Hepatocyte (in vitro differentiated cells): ENCODE data around the gene KNDC1. TPM values are rescaled to one million over a fixed set of nuclear protein-coding genes. Genes with fewer than 3 reads are reported as not detected.

ENCODE experiments used
- DNase-seq: peaks from one replicate; pipeline ENCODE4 v3.0.0-alpha.2; 2016; ENCODE audit warnings: low spot score
- H2AFZ ChIP-seq: fragments of 200-600 bp; sonication (generic); 2 replicates; pipeline ENCODE4 v1.6.0; 2016; ENCODE audit warnings: antibody characterized with exemption, mild to moderate bottlenecking
- H3K27ac ChIP-seq: fragments of 200-600 bp; sonication (generic); 2 replicates; pipeline ENCODE4 v1.5.1; 2016; ENCODE audit warnings: mild to moderate bottlenecking
- H3K27me3 ChIP-seq: fragments of 200-600 bp; sonication (generic); 2 replicates; pipeline ENCODE4 v1.6.1; 2016
- H3K36me3 ChIP-seq: fragments of 200-600 bp; sonication (generic); replicated peaks from 2 replicates; pipeline ENCODE4 v1.5.1; 2016; ENCODE audit warnings: low read depth; ENCODE audit not compliant: insufficient read depth
- H3K4me1 ChIP-seq: fragments of 200-600 bp; sonication (generic); 2 replicates; pipeline ENCODE4 v1.5.1; 2016; ENCODE audit warnings: mild to moderate bottlenecking, moderate library complexity; ENCODE audit not compliant: insufficient read depth
- H3K4me2 ChIP-seq: fragments of 200-600 bp; sonication (generic); 2 replicates; pipeline ENCODE4 v1.6.0; 2016
- H3K4me3 ChIP-seq: fragments of 200-600 bp; sonication (generic); 2 replicates; pipeline ENCODE4 v1.5.1; 2016; ENCODE audit warnings: mild to moderate bottlenecking
- H3K79me2 ChIP-seq: fragments of 200-600 bp; sonication (generic); 2 replicates; pipeline ENCODE4 v1.6.0; 2017; ENCODE audit warnings: mild to moderate bottlenecking
- H3K9me2 ChIP-seq: fragments of 200-600 bp; sonication (generic); replicated peaks from 2 replicates; pipeline ENCODE4 v1.6.0; 2017; ENCODE audit warnings: mild to moderate bottlenecking; ENCODE audit not compliant: insufficient read depth
- H3K9me3 ChIP-seq: fragments of 200-600 bp; sonication (generic); 2 replicates; pipeline ENCODE4 v1.5.1; 2016; ENCODE audit warnings: low read depth, mild to moderate bottlenecking
- H4K20me1 ChIP-seq: fragments of 200-600 bp; sonication (generic); 2 replicates; pipeline ENCODE4 v1.6.0; 2016; ENCODE audit warnings: mild to moderate bottlenecking; ENCODE audit not compliant: insufficient read depth, poor library complexity, severe bottlenecking
- CTCF ChIP-seq: fragments of 200-600 bp; sonication (generic); IDR thresholded peaks from 2 replicates; pipeline ENCODE4 v1.5.1; 2016; ENCODE audit warnings: antibody characterized with exemption, mild to moderate bottlenecking; ENCODE audit not compliant: poor library complexity
- EZH2 ChIP-seq: fragments of 200-600 bp; sonication (generic); IDR thresholded peaks from 2 replicates; pipeline ENCODE4 v1.6.1; 2016; ENCODE audit warnings: antibody characterized with exemption, mild to moderate bottlenecking, borderline replicate concordance
- EZH2phosphoT487 ChIP-seq: fragments of 200-600 bp; sonication (generic); IDR thresholded peaks from one replicate; pipeline ENCODE4 v1.6.1; 2018; ENCODE audit warnings: antibody characterized with exemption, mild to moderate bottlenecking, low read depth, moderate library complexity; ENCODE audit not compliant: unreplicated experiment, severe bottlenecking
- WGBS: methylation state at CpG from one replicate; pipeline ENCODE4 v1.1.6; 2016; ENCODE audit warnings: low lambda C conversion rate; ENCODE audit errors: missing lambda C conversion rate; 5-methylcytosine and 5-hydroxymethylcytosine counted together
- polyA plus RNA-seq: library from polyadenylated mRNA; unstranded; fragments of >200 nt; fragmentation: Nextera tagmentation; extraction: Ambion mirVana; gene quantifications from 2 replicates; pipeline ENCODE4 v1.2.1, GENCODE V29; 2016
- total RNA-seq: library from RNA; depleted of rRNA; stranded (reverse); fragments of >200 nt; gene quantifications from 2 replicates; pipeline ENCODE4 v1.2.3, GENCODE V29; 2014

KNDC1 gene
- total and polyA plus RNA-seq, 2 experiments from 2014 or later: 3.8 to 4.3 TPM

GRCh38 chr10:133129859-133130495, 30.0 kb upstream of the KNDC1 start:
- Histone ChIP-seq H3K9me2 (no peaks in the 10 kb centered on the region), H3K36me3 (no peaks in the 10 kb centered on the region), H4K20me1 (no peaks in the 10 kb centered on the region), H3K79me2 (no peaks in the 10 kb centered on the region), H3K27ac (no peak overlapping the region), H3K9me3 (no peaks in the 10 kb centered on the region), H3K27me3 (peaks cover 3% of the 10 kb centered on the region), H3K4me2 (no peak overlapping the region), H2AFZ (no peak overlapping the region), H3K4me3 (no peak overlapping the region), H3K4me1 (no peaks in the 10 kb centered on the region)
- TF ChIP-seq CTCF (no peak), EZH2 (no peak), EZH2phosphoT487 (no peak)
- DNase-seq: no peak
- WGBS: 84% methylated on average over 20 of the region's 20 CpGs

DNA sequence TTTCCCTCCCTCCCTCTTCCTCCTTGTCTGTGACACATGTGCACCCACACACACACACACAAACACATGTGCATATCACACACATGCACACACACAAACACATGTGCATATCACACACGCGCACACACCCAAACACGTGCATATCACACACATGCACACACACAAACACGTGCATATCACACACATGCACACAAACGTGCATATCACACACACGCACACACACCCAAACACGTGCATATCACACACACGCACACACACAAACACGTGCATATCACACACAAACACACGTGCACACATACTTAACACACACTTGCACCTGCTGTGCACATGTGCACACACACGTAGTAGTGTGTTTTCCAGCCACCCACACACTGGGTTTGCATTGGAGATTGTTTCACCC, 29.4 kb upstream of the KNDC1 start:
- WGBS: 92% methylated on average over 11 of the region's 11 CpGs
- H3K27ac ChIP-seq: no peak overlapping the region
- H3K79me2 ChIP-seq: no peaks in the 10 kb centered on the region
- H3K36me3 ChIP-seq: no peaks in the 10 kb centered on the region
- no peak for DNase-seq
- H3K9me3 ChIP-seq: no peaks in the 10 kb centered on the region
- no peak overlapping the region for H2AFZ ChIP-seq
- no peaks in the 10 kb centered on the region for H3K4me1 ChIP-seq
- H3K4me3 ChIP-seq: no peak overlapping the region
- no peak overlapping the region for H3K4me2 ChIP-seq
- TF ChIP-seq EZH2phosphoT487 (no peak), CTCF (no peak), EZH2 (no peak)
- no peaks in the 10 kb centered on the region for H4K20me1 ChIP-seq
- peaks cover 3% of the 10 kb centered on the region for H3K27me3 ChIP-seq
- no peaks in the 10 kb centered on the region for H3K9me2 ChIP-seq

GRCh38 chr10:133131053-133131452, 29.0 kb upstream of the KNDC1 start:
- Histone ChIP-seq H3K36me3 (no peaks in the 10 kb centered on the region), H3K4me1 (no peaks in the 10 kb centered on the region), H3K79me2 (no peaks in the 10 kb centered on the region), H3K27me3 (no peaks in the 10 kb centered on the region), H4K20me1 (no peaks in the 10 kb centered on the region), H3K27ac (no peak overlapping the region), H3K9me3 (no peaks in the 10 kb centered on the region), H3K9me2 (no peaks in the 10 kb centered on the region), H2AFZ (no peak overlapping the region), H3K4me2 (no peak overlapping the region), H3K4me3 (no peak overlapping the region)
- TF ChIP-seq EZH2 (no peak), CTCF (no peak), EZH2phosphoT487 (no peak)
- WGBS: 77% methylated on average over 18 of the region's 18 CpGs
- DNase-seq: no peak
